GM12873 (cell line): Measurements from ENCODE around the gene LRRC66.

Source experiments
- CTCF ChIP-seq: IDR thresholded peaks from 2 replicates; pipeline ENCODE4 v1.5.1; 2012; ENCODE audit warnings: low read depth, mild to moderate bottlenecking, moderate library complexity, low read length, control low read depth; ENCODE audit not compliant: insufficient read depth; ENCODE audit errors: missing control alignments

The LRRC66 gene

GRCh38 chr4:51958199-51958968, 61.8 kb downstream of the LRRC66 start:
- TF ChIP-seq CTCF = no peak
